Mesothelial cell of epicardium (in vitro differentiated cells): ENCODE results near the gene ASIC5. TPM values are rescaled to one million over a fixed set of nuclear protein-coding genes. Genes with fewer than 3 reads are reported as not detected.

Experiments used
- DNase-seq, 2 experiments: peaks; one replicate each; pipeline ENCODE4 v3.0.0; 2021; ENCODE audit warnings: low spot score in 2 of 2; ENCODE audit not compliant: unreplicated experiment in 2 of 2
- H3K27ac Mint-ChIP-seq: 2 replicates; pipeline ENCODE4 v1.8.0; 2021; ENCODE audit warnings: mixed read lengths
- H3K27me3 Mint-ChIP-seq: 2 replicates; pipeline ENCODE4 v1.8.0; 2021; ENCODE audit warnings: low read depth, mixed read lengths
- H3K36me3 Mint-ChIP-seq: 2 replicates; pipeline ENCODE4 v1.8.0; 2021; ENCODE audit warnings: mixed read lengths
- H3K4me1 Mint-ChIP-seq: 2 replicates; pipeline ENCODE4 v1.8.0; 2021; ENCODE audit warnings: mixed read lengths
- H3K4me3 Mint-ChIP-seq: 2 replicates; pipeline ENCODE4 v1.8.0; 2021; ENCODE audit warnings: mild to moderate bottlenecking, moderate library complexity, mixed read lengths
- H3K9me3 Mint-ChIP-seq: 2 replicates; pipeline ENCODE4 v1.8.0; 2021; ENCODE audit warnings: mixed read lengths
- total RNA-seq: library from RNA; stranded (reverse); gene quantifications from 3 replicates; pipeline ENCODE4 v1.2.1, GENCODE V29; 2021
- TF ChIP-seq, protein P1 (sequence below): fragments of 200-600 bp; sonication (generic); IDR thresholded peaks from one replicate; pipeline ENCODE4 v1.5.0; 2021; ENCODE audit warnings: antibody characterized with exemption; ENCODE audit not compliant: unreplicated experiment

The ASIC5 gene
- total RNA-seq, 1 donor from 2014 or later, result not detected

DNA sequence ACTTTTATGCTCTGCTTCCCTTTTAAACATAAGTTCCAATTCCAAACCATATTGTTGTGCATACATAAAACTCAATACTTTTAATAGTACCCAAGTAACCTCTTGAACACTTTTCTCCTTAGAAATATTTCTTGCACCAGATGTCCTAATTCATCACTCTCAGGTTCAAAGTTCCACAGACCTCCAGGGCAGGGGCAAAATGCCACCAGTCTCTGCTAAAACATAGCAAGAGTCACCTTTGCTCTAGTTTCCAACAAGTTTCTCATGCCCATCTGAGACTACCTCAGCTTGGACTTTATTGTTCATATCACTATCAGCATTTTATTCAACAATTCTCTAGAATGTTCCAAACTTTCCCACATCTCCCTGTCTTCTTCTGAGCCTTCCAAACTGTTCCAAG, 13.7 kb upstream of the ASIC5 start:
- TF ChIP-seq, protein P1, sequence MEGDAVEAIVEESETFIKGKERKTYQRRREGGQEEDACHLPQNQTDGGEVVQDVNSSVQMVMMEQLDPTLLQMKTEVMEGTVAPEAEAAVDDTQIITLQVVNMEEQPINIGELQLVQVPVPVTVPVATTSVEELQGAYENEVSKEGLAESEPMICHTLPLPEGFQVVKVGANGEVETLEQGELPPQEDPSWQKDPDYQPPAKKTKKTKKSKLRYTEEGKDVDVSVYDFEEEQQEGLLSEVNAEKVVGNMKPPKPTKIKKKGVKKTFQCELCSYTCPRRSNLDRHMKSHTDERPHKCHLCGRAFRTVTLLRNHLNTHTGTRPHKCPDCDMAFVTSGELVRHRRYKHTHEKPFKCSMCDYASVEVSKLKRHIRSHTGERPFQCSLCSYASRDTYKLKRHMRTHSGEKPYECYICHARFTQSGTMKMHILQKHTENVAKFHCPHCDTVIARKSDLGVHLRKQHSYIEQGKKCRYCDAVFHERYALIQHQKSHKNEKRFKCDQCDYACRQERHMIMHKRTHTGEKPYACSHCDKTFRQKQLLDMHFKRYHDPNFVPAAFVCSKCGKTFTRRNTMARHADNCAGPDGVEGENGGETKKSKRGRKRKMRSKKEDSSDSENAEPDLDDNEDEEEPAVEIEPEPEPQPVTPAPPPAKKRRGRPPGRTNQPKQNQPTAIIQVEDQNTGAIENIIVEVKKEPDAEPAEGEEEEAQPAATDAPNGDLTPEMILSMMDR, result no peak
- Mint-ChIP-seq H3K4me3 (no peak overlapping the region), H3K9me3 (peaks cover 39% of the 10 kb centered on the region), H3K36me3 (peaks cover 2% of the 10 kb centered on the region), H3K4me1 (no peaks in the 10 kb centered on the region), H3K27ac (no peak overlapping the region), H3K27me3 (no peaks in the 10 kb centered on the region)
- DNase-seq, result no peak

- Mint-ChIP-seq H3K9me3 (peaks cover 37% of the 10 kb centered on the region), H3K36me3 (peaks cover 2% of the 10 kb centered on the region), H3K27ac (no peak overlapping the region), H3K4me3 (no peak overlapping the region), H3K27me3 (no peaks in the 10 kb centered on the region), H3K4me1 (no peaks in the 10 kb centered on the region)
- TF ChIP-seq, protein P1, result no peak
- DNase-seq, result no peak
These were observed 12.5 kb upstream of the ASIC5 start for GRCh38 chr4:155878611-155879010.

- Mint-ChIP-seq H3K4me1 (no peaks in the 10 kb centered on the region), H3K4me3 (no peak overlapping the region), H3K27ac (no peak overlapping the region), H3K36me3 (no peaks in the 10 kb centered on the region), H3K27me3 (no peaks in the 10 kb centered on the region), H3K9me3 (peaks cover 34% of the 10 kb centered on the region)
- no peak for DNase-seq
- TF ChIP-seq, protein P1, result no peak
These were observed 11.9 kb upstream of the ASIC5 start for GRCh38 chr4:155877971-155878370.

GRCh38 chr4:155875878-155876277, 9.8 kb upstream of the ASIC5 start:
- Mint-ChIP-seq H3K27me3 (no peaks in the 10 kb centered on the region), H3K9me3 (peaks cover 33% of the 10 kb centered on the region), H3K4me1 (no peaks in the 10 kb centered on the region), H3K27ac (no peak overlapping the region), H3K36me3 (no peaks in the 10 kb centered on the region), H3K4me3 (no peak overlapping the region)
- TF ChIP-seq, protein P1, result no peak
- DNase-seq, result no peak

GRCh38 chr4:155855897-155856296, 10.2 kb downstream of the ASIC5 start:
- H3K9me3 Mint-ChIP-seq, result peaks cover 5% of the 10 kb centered on the region
- H3K27me3 Mint-ChIP-seq, result no peaks in the 10 kb centered on the region
- H3K4me1 Mint-ChIP-seq, result peaks cover 19% of the 10 kb centered on the region

More at GRCh38 chr4:155855897-155856296, 10.2 kb downstream of the ASIC5 start:
- H3K4me3 Mint-ChIP-seq, result no peak overlapping the region
- TF ChIP-seq, protein P1, result no peak
- no peaks in the 10 kb centered on the region for H3K36me3 Mint-ChIP-seq
- peak overlapping the region; percentile 2 for H3K27ac Mint-ChIP-seq
- DNase-seq, result no peak
